ENCODE measurements around the gene SLCO3A1.

SLCO3A1 gene

GRCh38 chr15:91885054-91885453 lies 31.5 kb downstream of the SLCO3A1 start:
- DNase-seq = no peak

GRCh38 chr15:91885714-91886270 lies 32.3 kb downstream of the SLCO3A1 start:
- peak; percentile 10 for DNase-seq

- no peak for DNase-seq
Observed at GRCh38 chr15:91886878-91887277, 33.4 kb downstream of the SLCO3A1 start.

GRCh38 chr15:91887321-91887720 lies 33.8 kb downstream of the SLCO3A1 start:
- DNase-seq = no peak

- DNase-seq = no peak
Observed at GRCh38 chr15:91887921-91888373, 34.4 kb downstream of the SLCO3A1 start.

GRCh38 chr15:91889111-91889815 lies 35.8 kb downstream of the SLCO3A1 start:
- DNase-seq = no peak

GRCh38 chr15:91890614-91891013 lies 37.1 kb downstream of the SLCO3A1 start:
- no peak for DNase-seq

DNA sequence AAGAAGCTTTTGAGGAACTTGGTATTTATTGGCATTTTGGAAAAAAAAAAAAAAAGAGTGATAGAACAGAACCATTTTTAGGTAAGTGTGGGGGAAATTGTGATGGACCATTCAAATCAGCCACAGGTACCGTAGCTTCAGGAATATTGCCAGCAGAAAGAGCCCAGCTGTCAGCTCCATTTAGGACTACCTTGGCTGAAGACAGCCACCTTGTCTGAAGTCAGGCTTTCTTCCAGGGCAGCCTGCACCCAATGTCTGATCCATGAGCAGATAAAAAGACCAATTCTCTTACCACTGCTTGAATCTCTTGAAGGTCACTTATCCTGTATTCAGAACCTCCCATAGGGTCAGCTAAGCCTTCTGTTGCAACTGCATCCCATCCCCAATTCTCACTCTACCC lies 37.6 kb downstream of the SLCO3A1 start:
- DNase-seq = no peak

DNA sequence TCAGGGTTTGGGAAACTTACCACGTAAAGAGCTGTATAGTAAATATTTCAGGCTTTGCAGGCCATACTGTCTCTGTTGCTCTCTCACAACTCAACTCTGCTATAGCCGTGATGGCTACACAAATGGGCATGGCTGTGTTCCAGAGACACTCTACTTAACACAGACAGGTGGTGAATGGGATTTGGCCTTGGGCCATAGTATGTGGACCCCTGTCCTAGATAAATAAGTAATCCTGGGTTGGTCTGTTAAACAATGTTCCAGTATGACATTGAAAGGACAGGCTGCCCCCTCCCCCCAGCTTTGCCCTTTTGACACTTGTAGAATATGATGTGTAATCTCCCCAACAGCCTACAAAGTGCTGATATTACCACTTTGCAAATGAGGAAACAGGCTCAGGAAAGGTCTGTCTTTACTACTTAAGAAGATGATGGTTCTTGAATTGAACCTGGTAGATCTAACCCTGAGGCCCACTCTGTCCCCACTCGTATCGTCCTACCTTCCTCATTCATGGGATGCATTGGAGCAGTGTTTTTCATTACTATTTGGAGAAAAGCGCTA lies 38.4 kb downstream of the SLCO3A1 start:
- no peak for DNase-seq

- DNase-seq = no peak
Observed at GRCh38 chr15:91892436-91892835, 38.9 kb downstream of the SLCO3A1 start.

GRCh38 chr15:91894606-91895005 lies 41.1 kb downstream of the SLCO3A1 start:
- no peak for DNase-seq

DNA sequence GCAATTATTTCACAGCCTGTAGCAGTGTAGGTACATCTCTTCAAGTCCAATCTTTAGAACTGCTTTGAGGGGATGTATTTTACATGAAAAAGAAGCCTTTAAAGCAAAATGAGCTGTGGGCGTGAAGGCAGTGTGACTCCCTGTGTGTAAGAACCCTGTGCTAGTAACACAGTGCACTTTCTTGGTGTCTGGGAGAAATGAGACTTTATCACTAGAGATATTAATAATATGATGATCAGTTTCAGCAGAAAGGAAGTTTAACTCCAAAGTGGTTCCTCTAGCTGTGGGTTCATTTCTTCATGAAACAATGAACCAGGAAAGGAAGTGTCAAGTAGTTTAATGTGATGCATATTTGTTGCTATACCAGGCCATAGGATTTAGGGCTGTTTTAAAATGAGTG lies 41.5 kb downstream of the SLCO3A1 start:
- no peak for DNase-seq

GRCh38 chr15:91896341-91897055 lies 43.0 kb downstream of the SLCO3A1 start:
- DNase-seq = no peak

GRCh38 chr15:91897585-91898372 lies 44.3 kb downstream of the SLCO3A1 start:
- DNase-seq = no peak

DNA sequence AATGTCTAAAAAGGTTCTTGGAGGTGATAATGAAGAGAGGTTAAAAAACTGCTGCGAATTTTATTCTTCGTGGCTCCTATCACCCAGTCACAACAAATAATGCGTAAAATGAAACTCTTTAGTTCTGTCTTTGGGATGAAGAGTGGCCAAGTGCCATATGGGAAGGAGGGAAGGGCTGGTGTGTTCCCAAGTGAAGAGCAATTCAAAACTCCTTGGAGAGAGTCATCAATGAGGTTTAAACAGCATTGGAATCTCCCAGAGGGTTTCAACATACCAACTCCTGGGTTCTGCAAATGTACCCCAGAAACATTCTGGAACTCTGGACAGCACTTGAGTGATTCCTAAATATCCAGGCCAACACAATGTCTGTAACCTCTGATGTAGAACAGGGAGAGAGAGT lies 45.3 kb downstream of the SLCO3A1 start:
- no peak for DNase-seq

GRCh38 chr15:91904942-91905341 lies 51.4 kb downstream of the SLCO3A1 start:
- no peak for DNase-seq

DNA sequence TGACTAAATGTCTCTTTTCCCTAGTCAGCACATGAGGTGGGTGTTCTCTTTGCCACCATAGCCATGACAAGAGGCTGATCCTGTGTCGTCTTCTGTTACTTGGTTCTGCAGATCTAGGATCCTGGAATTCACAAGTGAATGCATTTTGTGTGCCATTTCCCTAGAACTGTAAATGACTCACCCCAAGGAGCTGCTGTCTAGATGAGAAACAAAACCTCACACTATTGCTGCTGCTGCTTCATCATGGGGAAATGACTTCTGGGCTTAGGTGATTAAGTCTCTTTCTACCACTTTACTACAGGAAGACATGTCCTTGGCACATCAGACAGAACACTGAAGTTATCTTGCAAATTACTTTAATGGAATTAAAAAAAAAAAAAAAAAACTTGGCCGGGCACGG lies 54.9 kb downstream of the SLCO3A1 start:
- no peak for DNase-seq

- no peak for DNase-seq
Observed at GRCh38 chr15:91909111-91909510, 55.6 kb downstream of the SLCO3A1 start.

DNA sequence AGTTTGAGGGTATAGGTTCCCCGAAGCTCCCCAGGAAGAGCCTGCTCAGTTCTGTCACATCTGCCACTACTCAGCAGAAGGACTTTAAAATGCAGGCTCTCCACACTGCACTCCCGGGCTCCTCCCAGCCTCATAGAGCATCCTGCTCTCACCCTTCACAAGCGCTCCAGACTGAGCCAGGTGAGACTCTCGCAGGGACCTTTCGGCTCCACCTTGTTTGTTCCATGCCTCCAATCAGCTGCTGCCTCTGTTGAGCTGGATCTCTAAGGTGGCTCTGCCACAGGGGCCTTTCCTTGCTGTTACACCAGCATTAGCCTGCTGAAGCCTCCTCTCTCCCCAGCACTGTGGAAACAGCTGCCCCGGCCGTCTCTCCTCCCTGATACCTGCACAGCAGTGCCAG lies 56.1 kb downstream of the SLCO3A1 start:
- no peak for DNase-seq

- DNase-seq = no peak
Observed at GRCh38 chr15:91911844-91912243, 58.3 kb downstream of the SLCO3A1 start.

DNA sequence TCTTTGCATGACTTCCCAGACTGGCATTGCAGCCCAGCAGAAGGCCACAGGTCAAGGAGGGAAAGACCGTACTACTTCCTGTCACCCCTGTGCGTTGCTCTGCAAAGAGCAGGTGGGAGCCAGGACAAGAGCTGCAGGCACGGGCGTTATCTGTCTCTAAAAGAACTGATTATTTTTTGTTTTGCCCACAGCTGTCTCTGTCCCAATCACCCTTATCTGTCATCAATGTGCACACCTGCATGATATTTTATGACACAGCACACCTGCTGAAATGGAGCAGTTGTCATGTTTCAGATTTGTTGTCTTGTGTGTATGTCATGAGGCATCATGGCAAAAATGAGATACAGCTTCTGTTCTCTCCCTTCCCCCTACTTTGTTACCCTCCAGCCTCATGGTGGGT lies 58.8 kb downstream of the SLCO3A1 start:
- DNase-seq = no peak

GRCh38 chr15:91913560-91913959 lies 60.1 kb downstream of the SLCO3A1 start:
- DNase-seq = no peak

GRCh38 chr15:91915576-91915975 lies 62.1 kb downstream of the SLCO3A1 start:
- DNase-seq = no peak

Measured in NCI-H1694 (cell line).